Gastroesophageal sphincter (tissue), 3 donors: ENCODE measurements around the gene COPA.

Source experiments
- CTCF ChIP-seq, 4 experiments: fragments of 200-600 bp in 2 of 4; fragments of 450-650 bp in 2 of 4; sonication (generic) in 1 of 4; IDR thresholded peaks; one replicate each; pipeline ENCODE4 v1.5.1; 2017 to 2019; ENCODE audit warnings: antibody characterized with exemption in 4 of 4, mild to moderate bottlenecking in 2 of 4, moderate library complexity in 2 of 4
- POLR2A ChIP-seq, 2 donors: fragments of 450-650 bp; IDR thresholded peaks; one replicate each; pipeline ENCODE4 v1.6.1; 2017; ENCODE audit warnings: antibody characterized with exemption in 2 of 2, mild to moderate bottlenecking in 2 of 2, moderate library complexity in 1 of 2
- POLR2AphosphoS5 ChIP-seq: sonication (generic); formaldehyde crosslinking; IDR thresholded peaks from one replicate; pipeline ENCODE4 v1.6.1; 2017; ENCODE audit warnings: antibody characterized with exemption

GRCh38 chr1:160346958-160347357, 3.9 kb upstream of the COPA start:
- TF ChIP-seq POLR2AphosphoS5: no peak
- TF ChIP-seq POLR2A (IDR thresholded peaks at IDR 0.05): no peak
- TF ChIP-seq CTCF (IDR thresholded peaks at IDR 0.05): no peak
